PC-9 (cell line): Measurements from ENCODE around the gene LEP.

Experiments
- CTCF ChIP-seq: fragments of 200-600 bp; sonication (generic); conservative IDR thresholded peaks from 2 replicates; pipeline ENCODE4 v1.6.1; 2017; ENCODE audit warnings: mixed run types, antibody characterized with exemption, mild to moderate bottlenecking, moderate library complexity
- EZH2 ChIP-seq: fragments of 200-600 bp; sonication (generic); IDR thresholded peaks from 2 replicates; pipeline ENCODE4 v1.8.0; 2017; ENCODE audit warnings: antibody characterized with exemption, low read depth

- no peak for TF ChIP-seq CTCF
- TF ChIP-seq EZH2 = no peak
These were observed 36.6 kb upstream of the LEP start for GRCh38 chr7:128204455-128204854.
